GM12865 (cell line): Measurements from ENCODE around the gene PDE10A.

Experiments
- DNase-seq: peaks from one replicate; pipeline ENCODE4 v3.0.0; 2010; ENCODE audit warnings: low read depth
- H3K4me3 ChIP-seq: 2 replicates; pipeline ENCODE4 v1.5.1; 2011; ENCODE audit warnings: mild to moderate bottlenecking, low read depth, low read length, control low read depth
- CTCF ChIP-seq: IDR thresholded peaks from 2 replicates; pipeline ENCODE4 v1.5.1; 2011; ENCODE audit warnings: low read length, control low read depth, low read depth, inconsistent platforms; ENCODE audit not compliant: insufficient read depth; ENCODE audit errors: missing control alignments

PDE10A gene

DNA sequence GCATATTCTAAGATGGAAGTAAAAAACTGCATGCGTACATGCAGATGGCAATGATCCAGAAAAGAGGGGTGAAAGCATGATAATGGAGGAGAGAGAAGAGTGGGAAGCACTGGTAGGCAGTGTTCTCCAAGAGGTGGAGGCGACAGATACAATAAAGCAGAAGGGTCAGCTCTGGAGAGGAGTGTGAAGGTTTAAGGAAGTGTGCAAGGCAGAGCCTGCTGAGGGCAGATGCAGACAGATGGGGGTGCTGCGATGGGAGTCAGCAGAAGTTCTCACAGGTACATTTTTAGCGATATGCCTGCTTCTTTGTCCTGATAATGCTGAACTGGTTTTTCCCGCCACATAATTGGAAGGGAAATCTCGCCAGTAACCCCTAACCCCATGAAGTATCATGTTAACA is 272.6 kb downstream of the PDE10A start:
- no peak overlapping the region for H3K4me3 ChIP-seq
- DNase-seq: no peak
- TF ChIP-seq CTCF: no peak

DNA sequence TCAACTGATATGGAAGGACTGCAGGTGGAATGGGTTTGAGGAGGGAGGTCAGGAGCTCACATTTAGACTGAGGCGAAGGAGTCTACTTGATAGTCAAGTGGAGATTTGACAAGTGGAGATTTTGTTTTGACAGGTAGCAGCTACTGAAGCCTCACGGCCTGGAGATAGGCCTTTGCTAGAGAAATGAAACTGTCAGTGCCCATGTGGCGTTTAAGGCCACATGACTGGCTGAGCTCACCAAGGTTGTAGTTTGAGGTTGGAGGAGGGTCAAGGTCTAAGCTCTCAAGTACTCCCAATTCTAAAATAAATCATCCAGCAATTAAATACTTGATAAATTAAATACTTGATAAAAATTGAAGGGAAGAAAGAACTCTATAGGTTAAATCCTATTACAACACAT is 273.5 kb downstream of the PDE10A start:
- H3K4me3 ChIP-seq: no peak overlapping the region
- TF ChIP-seq CTCF: no peak
- DNase-seq: peak; percentile 6

GRCh38 chr6:165383323-165383722 is 279.7 kb downstream of the PDE10A start:
- no peak for TF ChIP-seq CTCF
- H3K4me3 ChIP-seq: no peak overlapping the region
- DNase-seq: no peak

- H3K4me3 ChIP-seq: no peak overlapping the region
- no peak for TF ChIP-seq CTCF
- DNase-seq: no peak
Observed at GRCh38 chr6:165376100-165376499, 286.9 kb downstream of the PDE10A start.

DNA sequence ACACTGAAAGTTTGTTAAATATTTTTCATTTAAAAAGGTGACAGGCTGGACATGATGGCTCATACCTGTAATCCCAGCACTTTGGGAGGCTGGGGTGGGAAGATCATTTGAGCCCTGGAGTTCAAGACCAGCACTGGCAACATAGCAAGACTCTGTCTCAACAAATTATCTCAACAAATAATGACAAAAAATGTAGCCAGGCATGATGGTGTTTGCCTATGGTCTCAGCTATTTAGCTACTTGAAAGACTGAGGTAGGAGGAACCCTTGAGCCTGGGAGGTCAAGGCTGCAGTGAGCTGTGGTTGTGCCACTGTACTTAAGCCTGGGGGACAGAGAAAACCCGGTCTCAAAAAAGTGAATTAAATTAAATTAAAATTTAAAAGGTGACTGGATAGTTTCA is 297.7 kb downstream of the PDE10A start:
- no peak for DNase-seq
- TF ChIP-seq CTCF: no peak
- no peak overlapping the region for H3K4me3 ChIP-seq

DNA sequence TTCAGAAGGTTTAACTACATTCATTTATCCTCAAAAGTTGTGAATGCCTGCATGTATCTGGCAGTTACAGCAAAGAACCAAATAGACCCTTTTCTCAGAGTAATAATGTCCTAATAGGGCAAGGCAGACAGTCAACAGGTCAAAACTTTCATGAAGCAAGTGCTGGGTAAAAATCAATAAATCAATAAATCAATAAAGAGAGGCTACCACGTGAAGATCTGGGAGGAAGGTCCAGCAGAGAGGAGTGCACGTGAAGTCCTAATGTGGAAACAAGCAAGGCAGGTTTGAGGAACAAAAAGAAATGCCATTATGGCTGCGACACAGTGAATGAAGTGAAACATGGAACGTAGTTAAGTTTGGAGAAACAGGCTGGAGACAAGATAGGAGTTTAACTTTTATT is 317.3 kb downstream of the PDE10A start:
- TF ChIP-seq CTCF: no peak
- no peak for DNase-seq
- H3K4me3 ChIP-seq: no peak overlapping the region

DNA sequence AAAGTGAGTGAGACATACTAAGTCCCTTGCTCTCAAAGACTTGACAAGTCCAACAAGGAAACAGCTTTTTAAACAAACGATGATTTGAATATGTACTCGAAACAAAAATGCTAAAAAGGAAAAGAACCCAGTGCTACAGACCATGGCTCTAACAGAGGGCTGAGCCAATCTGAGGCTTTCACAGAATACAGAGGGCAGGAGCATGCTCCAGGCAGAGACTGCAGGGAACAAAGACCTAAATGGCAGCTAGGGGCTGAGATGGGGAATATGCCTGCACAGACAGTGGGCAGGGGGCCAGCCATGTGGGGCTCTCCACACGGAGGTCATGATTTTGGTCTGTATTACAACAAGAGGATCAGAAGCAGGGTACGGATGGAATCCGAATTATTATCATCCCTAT is 322.5 kb downstream of the PDE10A start:
- H3K4me3 ChIP-seq: no peak overlapping the region
- DNase-seq: no peak
- TF ChIP-seq CTCF: no peak
